Endothelial cell of hepatic sinusoid (primary cell): Measurements from ENCODE around the gene MRPS9.

Experiments
- in situ Hi-C: cut with HindIII; loops from 2 replicates; pipeline ENCODE4 v1.10.0; 2017; ENCODE audit warnings: low sequenced_read_pairs

MRPS9 gene

DNA sequence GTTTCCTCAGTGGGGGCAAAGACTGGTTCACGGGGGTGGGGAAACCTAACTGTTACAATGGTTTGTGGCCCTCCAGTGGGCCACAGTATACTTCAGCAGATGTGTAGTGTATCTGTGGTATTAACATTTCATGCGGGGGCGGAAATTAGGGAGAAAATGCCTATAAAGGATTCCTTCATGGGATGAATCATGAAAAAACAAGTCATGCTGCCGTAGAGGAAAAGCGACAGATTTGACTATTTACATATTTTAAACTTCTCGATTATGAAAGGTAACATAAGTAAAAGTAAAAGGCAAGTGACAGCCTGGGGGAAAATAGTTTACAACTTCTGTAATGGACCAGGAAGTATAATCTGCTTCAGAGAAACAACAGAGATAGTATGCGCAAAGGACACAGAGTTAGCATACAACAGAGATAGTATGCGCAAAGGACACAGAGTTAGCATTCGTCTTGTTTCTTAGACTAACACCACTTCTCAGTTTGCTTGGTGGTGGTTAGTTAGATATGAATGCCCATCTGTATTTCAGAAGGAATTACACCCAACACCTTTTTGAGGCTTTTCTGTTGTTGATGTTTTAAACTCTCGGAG is 41.1 kb downstream of the MRPS9 start:
- in situ Hi-C loops: no loop called here

DNA sequence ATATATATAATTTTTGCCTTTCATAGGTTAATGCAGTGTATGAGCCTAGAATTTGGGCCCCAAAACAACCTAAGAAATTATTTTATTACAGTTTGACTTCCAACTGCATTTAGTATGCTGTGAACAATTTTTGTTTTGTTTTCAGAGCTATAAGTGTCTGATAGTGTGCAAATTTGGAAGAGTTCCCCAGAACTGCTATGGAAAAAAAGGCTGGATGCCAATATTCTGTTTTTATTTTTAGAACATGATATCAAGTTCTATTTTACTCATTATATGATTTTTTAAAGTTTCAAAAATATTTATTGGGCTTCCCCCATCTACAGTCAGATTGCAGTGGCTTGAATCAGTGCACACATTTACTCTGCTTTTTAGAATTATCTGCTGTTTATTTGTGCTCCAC is 42.6 kb downstream of the MRPS9 start:
- in situ Hi-C loops: no loop called here

DNA sequence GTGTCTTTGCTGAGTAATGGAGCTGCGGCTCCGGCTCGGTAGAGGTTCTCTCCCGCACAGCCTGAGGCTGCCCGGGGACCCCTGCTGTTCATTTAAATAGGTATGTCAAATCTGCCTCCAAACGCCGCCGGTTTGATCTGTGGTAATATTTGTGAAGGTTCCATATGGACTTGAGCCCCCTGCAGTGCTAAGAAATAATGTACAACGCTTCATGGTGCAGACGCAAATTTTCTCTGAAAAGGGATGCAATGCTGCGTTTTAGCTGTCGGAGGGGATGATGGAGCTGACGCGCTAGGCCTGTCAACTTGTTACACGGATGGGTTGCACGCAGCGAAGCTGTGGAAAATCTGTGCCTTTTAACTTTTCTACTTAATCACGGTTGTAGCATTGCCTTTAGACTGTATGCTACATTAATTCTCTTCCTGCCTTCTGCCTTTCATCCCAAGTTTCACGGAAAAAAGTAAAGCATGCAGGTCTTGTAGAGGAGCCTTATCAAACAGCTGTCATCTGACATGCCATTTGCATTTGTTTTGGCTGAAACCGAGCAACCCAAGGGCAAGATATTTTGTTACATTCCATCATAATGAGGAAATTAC is 43.2 kb downstream of the MRPS9 start:
- in situ Hi-C loops: no loop called here

DNA sequence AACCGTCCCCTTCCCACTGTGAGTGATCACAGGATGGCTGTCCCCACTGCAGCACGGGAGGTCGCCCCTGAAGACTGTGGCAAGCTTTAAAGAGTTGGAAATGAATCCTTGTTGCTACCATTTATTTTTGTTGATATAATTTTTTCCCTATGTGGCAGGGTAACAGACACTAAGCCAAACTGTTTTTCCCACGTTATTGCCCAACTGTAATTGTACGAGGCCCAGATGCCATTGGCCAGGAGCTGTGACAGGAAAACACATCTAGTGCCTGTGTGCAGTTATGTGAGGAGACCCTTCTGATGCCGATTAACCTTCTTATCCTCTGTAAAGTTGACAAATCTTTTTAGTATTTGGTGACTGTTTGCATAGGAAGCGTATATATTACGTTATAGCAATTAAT is 44.2 kb downstream of the MRPS9 start:
- in situ Hi-C loops: no loop called here

- in situ Hi-C loops: no loop called here
Measured at GRCh38 chr2:105085525-105085924, 47.7 kb downstream of the MRPS9 start.

GRCh38 chr2:105087273-105087672 is 49.4 kb downstream of the MRPS9 start:
- in situ Hi-C loops: no loop called here

GRCh38 chr2:105090091-105090490 is 52.2 kb downstream of the MRPS9 start:
- in situ Hi-C loops: no loop called here

GRCh38 chr2:105092797-105093196 is 54.9 kb downstream of the MRPS9 start:
- in situ Hi-C loops: no loop called here

- in situ Hi-C loops: no loop called here
Measured at GRCh38 chr2:105099153-105099552, 61.3 kb downstream of the MRPS9 start.

GRCh38 chr2:105100046-105100840 is 62.4 kb downstream of the MRPS9 start:
- in situ Hi-C loops: no loop called here

DNA sequence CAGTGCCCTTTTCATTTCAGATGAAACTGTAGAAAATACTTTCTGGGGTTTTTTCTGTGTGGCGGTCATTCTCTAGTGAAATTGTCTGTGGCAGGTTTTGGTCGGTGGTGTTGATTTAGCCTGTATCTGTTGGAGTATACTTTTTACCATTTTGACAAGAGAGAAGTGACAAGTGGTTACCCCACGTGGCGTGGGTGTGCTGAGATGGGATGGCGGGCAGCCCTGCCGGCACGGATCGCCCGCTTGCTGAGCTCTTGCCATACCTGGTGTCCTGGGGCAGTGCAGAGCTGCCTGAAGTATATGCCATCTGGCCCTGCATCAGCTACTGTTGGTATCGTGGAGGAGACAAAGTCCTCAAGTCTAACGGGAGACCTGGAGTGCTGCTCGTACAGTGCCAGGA is 64.1 kb downstream of the MRPS9 start:
- in situ Hi-C loops: no loop called here

DNA sequence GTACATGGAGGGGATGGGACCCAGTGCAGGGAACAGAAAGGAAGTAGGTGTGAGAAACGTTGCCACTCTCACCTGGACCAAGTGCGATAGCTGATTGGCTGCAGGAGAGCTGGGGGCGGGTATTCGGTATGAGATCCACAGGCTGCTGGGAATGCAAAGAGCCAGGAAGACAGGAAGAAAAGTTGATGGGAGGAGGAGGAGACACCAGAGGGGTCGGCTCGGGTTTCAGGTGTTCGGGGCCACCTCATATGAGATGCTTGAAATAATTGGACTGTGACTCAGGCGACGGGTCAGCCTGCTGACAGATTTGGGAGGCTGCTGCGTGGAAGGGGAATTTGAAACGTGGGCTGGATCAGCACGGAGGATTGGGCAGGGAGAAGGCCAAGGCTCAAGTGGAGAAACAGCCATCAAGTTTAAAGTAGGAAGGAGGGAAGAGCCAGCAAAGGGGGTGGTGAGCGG is 65.1 kb downstream of the MRPS9 start:
- in situ Hi-C loops: no loop called here

DNA sequence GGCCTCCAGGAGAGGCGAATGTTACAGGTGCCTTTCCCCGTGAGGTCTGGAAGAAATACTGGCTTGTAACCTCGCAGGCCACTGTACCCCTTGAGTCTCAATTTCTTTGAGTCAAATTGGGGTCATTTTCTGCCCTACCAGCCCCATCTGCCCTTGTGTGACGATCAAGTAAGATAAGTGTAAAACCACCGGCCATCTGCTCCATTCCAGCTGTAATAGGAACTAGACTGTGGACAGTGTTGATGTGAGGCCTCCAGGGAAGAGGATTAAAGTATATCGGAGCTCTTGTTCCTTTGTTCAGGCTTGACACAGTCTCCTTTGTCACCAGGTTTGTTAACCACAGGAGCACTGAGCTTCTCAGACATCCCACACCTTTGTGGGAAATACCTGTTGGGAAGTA is 65.6 kb downstream of the MRPS9 start:
- in situ Hi-C loops: no loop called here

DNA sequence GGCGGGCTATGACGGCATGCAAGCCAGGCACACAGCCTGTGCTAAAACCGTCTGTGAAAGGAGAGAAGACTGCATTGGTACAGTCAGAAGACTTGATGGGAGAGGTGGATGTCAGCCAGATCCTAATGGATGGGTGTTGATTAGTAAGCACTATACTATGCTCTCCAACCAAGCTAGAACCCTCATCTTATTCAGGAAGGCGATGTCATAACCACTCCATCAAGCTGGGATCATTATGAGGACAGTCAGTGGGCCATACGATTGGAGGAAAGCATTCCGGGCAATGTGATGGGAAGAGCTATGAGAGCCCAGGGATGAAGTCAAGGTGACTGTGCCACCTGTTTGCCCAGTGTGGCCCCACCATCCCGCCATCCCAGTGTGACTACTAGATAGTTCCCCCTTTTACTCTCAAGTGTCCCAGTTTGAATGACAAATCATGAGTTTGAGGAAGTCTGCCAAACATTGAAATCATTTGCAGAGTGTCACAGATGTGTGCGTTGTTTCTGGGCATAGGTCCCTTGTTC is 66.4 kb downstream of the MRPS9 start:
- in situ Hi-C loops: no loop called here

DNA sequence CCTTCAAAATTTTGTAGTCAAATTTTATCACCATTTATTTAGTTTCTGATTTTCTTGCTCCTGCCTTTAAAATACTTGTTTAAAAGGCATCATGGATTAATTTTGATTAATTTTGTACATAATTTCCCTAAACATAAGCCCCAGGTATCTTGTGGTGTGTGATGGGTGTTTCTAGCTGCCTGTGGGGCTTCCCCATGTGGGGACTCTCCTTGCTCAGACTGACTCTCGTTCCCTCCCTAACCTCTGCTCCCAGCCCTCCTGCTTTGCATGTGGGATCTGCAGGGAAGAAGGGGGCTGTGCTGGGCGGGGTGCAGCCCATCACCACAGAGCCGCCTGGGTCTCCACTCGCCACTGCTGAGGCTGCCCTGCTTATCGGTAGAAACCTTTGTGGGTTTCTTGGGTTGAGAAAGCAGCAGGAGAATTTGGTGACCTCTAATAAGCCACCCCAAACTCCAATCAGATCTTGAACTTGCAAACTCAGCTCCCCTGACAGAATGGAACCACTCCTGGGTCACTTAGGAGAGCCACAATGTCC is 72.5 kb downstream of the MRPS9 start:
- in situ Hi-C loops: loop anchor here (5.0 kb wide), 1 partner anchor 122 kb away; no protein-coding TSS in a partner anchor

DNA sequence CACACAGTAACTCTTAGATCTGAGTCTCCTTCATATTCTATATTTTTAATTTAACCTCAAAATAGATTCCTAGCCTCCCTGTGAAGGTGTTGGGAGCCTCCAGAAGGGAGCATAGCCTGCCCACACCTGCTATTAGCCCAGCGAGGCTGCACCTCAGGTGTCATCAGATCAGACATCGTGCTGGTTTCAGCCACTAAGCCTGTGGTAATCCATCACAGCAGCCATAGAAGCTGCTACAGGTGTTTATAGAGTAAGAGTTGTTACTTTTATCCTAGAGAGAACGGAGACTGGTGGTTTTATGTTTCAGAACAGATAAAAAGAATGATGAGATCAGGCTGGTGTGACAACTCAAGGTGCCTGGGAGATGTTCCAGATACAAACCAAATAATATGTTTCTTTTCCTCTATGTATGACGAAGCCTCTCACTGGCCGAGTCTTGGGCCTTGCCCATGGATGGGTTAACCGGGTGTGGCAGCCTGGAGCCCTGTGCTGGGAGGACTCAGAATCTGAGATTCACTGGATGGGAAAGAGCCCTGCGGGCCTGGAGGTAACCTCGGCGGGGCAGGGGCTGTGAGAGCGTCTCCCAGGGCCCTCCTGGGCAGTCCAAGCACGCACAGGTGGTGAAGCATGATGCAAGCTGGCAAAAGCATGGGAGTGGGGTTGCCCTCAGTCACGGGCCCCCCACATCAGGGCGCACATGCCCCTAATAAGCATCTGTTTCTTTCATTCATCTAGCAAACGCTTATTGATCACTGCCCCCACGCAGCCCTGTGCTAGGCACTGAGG is 73.7 kb downstream of the MRPS9 start:
- in situ Hi-C loops: loop anchor here (5.0 kb wide), 1 partner anchor 121 kb away; no protein-coding TSS in a partner anchor

DNA sequence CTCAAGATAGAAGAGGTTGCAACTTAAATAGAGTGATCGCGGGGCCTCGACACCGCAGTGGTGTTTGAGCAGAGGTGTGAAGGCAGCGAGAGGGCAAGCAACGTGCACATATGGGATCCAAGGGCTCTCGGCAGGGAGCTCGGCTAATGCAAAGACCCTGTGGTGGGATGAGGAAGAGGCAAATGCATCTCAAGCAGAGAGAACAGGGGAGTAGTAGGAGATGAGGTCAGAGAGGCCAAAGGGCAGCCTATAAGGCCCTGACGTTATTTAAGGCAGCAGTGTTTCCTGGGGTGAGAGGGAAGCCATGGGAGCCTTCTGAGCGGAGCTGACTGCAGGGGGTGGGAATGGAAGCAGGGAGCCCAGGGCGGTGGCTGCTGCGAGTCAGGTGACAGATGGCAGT is 74.5 kb downstream of the MRPS9 start:
- in situ Hi-C loops: loop anchor here (5.0 kb wide), 1 partner anchor 120 kb away; no protein-coding TSS in a partner anchor

- in situ Hi-C loops: loop anchor here (5.0 kb wide), 1 partner anchor 119 kb away; no protein-coding TSS in a partner anchor
Measured at GRCh38 chr2:105113616-105114291, 75.9 kb downstream of the MRPS9 start.

DNA sequence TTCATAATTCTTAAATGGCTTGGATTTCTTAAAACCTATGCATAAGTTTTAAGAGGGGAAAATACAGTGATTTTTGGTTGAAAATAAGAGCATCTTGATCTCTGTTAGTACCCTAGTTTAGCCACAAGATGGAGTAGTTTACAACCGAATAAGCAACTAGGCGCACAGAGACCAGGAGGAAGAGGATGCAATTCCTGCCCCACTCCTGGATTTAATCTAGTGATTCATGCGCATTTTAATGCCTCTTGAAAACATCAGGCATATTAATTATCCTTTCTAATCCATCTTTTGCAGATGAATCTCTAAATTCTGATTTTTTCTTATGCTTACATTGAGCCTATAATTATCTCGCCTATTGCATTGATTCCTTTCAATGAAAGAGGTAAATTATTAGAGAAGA is 76.7 kb downstream of the MRPS9 start:
- in situ Hi-C loops: loop anchor here (5.0 kb wide), 1 partner anchor 118 kb away; no protein-coding TSS in a partner anchor

DNA sequence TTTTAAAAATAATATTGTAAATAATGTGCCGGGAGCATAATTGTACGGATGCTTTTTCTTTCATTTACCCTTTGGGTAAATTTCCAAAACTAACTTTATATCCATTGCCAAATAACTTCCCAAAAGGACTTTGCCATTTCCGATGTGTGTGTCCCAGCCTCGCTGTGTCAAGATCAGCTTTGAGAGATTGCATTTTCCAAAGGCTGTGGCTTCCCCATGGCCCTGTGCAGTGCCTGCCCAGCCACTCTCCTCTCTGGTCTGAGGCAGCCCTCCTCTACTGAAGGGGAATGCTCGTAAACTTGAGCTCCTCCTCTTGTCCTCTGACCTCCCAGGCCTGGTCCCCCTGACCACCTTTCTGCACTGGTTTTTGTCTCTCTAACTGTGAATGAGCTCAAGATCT is 78.5 kb downstream of the MRPS9 start:
- in situ Hi-C loops: no loop called here
